HG03095 (cell line): Measurements from ENCODE around the gene PTPN14.

ENCODE experiments used
- ATAC-seq: cut with Tn5 transposase; IDR thresholded peaks from one replicate; pipeline ENCODE4 v1.9.1; 2021; ENCODE audit warnings: moderate library complexity; ENCODE audit not compliant: unreplicated experiment

PTPN14 gene

DNA sequence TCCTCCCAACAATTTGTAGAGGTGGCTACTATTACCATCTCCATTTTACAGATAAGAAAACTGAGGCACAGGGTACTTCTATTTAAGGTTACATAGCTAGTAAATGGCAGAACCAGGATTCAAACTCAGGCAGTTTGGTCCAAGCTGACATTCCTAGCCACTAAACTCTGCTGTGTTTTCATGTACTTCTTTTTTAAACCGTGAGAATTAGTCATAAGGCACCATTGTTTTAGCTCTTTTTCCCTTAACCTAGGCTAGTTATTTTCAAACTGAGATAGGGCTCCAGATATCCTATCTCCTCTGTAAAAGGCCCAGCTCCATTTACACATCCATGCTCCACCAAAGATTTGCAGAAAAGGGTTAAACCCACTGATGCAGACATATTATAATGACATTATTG, 92.9 kb downstream of the PTPN14 start:
- no peak for ATAC-seq

DNA sequence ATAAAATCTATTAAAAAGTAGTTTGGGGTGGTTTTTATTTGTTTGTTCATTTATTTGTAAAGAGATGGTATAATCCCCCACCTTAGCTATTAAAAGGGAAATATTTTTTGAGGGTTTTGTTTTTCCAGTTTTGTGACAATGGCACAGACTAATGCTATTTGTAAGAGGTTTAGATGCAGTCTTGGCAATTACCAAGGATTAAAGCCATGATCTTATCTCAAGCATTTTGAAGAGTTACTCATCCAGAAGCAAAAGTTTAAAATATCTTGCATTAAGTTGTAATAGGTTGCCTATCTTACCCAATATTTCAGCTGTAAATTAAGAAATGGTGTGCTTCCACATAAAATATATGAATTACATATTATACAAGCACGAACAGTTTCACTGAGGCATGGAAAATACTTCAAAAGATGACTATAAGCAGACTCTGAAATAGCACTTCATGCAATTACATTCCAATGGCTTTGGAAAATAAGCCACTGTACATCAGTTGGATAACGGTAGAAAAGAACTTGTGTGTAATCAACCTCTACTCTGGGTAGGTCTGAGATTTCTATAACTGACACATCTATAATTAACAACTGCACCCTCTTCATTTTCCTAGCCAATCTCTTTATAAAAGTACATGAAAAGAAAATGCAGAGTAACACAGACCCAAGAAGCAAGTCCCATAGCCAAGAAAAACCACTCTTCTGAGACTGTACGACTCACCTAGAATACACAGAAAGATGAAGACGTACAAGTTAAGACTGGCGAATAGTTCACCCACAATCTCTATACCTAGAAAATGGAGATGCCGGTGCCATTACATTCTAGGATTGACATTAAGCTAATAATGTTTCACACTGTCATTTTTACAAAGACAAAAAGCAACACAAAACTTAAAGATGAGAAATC, 95.2 kb downstream of the PTPN14 start:
- ATAC-seq, result no peak

- no peak for ATAC-seq
These were observed 95.9 kb downstream of the PTPN14 start for GRCh38 chr1:214455479-214455878.

- ATAC-seq, result no peak
These were observed 96.6 kb downstream of the PTPN14 start for GRCh38 chr1:214454569-214455396.

GRCh38 chr1:214453109-214453722, 98.2 kb downstream of the PTPN14 start:
- ATAC-seq, result no peak

- no peak for ATAC-seq
These were observed 99.1 kb downstream of the PTPN14 start for GRCh38 chr1:214452152-214452784.

- ATAC-seq, result no peak
These were observed 99.8 kb downstream of the PTPN14 start for GRCh38 chr1:214451596-214451995.

DNA sequence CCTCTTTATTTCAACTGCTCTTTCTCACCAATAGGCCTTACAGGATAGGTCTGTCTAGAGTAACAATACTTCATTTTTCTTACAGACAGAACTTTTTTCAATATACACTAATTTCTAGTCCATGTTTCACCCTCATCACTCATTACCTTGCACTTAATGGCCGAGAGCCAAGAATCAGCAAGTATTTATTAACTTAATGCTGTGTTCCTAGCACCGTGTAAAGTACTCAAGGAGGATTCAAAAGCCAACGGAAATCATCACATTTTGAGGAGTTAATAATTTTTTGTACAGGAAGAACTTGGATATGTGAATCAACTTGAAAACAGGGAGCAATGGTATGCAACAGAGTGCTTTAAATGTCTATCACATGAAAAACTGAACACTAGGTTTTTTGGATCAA, 102.0 kb downstream of the PTPN14 start:
- no peak for ATAC-seq

GRCh38 chr1:214448536-214448935, 102.9 kb downstream of the PTPN14 start:
- ATAC-seq, result no peak

DNA sequence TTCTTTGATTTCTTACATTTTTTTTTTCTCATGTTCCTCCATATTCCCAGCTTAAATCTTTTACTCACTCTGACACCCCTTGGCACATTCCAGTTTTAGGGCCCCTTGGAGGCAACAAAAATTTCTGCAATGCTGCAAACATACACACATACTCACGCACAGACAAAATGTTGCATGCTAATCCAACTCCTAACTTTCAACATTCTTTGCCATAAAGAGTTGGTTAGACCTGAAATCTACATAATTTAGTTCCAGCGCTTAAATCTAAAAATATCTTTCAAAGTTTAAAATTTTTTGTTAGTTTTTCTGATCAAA, 103.9 kb downstream of the PTPN14 start:
- ATAC-seq, result no peak

- ATAC-seq, result no peak
These were observed 104.4 kb downstream of the PTPN14 start for GRCh38 chr1:214446772-214447556.

DNA sequence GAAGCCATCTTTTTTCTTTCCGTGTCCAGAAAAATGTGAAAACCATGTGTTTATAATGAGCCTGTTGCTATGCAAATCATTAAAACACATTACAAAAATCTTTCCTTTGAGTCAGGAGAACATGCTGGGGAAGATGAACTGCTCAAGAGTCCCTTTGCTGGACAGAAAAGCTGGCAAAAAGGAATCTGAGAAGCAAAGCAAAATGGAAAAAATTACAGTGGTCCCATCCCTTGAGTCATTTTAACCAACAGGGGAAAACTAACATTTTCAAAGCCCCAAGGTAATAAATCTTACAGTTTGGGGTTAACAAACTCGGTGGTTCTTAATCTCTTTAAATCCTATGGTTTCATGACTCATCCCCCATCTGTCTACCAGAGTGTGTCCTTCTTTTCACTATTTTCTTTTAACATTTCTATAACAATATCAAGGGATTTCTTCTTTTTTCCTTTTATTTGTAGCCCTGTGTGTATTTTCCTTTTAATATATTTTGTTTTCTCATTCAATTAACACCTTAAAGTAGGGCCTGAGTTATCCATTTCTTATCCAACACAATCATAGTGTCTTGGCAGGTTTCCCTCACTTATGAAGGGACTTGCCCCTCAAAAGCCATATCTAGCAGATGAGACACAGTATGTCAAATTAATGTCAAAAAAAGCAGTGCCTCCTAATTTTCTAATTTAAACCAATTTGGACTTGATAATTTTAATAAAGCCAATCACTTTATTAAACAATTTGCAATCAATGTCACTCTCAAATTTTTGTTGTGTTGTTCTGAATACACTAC, 105.4 kb downstream of the PTPN14 start:
- ATAC-seq, result no peak

DNA sequence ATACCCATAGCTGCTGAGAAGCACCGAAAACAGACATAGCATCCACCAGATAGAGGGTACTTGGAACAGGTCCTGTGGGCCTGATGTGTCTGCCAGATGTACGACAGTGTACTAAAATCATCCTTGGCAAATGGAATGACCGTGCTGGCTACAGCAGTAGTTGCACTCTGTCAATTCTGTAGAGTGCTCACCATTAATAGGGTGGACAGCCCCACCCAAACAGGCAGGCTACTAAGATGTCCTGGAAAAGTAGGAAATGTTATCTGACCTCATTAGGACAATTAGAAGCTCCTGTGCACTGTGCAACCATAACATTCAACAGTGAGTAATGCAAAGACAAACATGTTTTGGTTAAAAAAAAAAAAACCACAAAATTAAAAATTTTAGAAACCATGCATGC, 106.2 kb downstream of the PTPN14 start:
- no peak for ATAC-seq

DNA sequence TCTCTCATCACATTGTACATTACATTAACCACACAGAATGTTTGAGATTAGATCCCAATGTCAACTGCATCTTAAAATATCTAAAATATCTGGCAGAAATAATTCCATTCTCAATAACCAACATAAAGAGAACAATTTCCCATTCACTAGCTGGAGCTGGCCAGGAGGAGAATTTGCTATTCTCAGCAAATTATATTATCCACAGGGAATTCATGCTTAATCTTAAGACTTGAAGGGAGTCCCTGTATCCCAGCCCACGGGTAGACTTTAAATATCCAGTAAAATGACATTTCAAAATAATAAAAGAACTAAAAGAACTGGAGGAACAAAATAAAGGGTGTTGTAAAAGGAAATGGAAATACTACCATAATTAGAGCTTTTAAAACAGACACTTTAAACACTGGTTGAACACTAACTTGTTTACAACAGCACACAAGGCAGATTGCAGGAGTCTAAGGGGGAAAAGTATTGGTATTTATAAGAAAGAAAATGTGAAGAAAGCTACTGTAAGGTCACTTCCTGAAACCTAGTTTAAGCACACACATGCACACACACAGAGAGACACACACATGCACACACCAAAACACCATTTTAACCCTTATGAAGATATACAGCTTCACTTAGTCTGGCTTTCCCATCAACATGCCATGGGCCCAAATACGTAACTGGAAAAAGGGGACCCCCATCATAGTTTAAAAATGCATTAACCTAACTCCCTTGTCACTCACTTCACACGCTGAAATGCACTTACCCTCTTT, 107.0 kb downstream of the PTPN14 start:
- no peak for ATAC-seq

- ATAC-seq, result no peak
These were observed 110.3 kb downstream of the PTPN14 start for GRCh38 chr1:214441119-214441518.

- no peak for ATAC-seq
These were observed 111.0 kb downstream of the PTPN14 start for GRCh38 chr1:214440219-214440965.

- ATAC-seq, result peak; percentile 85
These were observed 111.9 kb downstream of the PTPN14 start for GRCh38 chr1:214439352-214440119.
